ENCODE measurements around the gene TBX4. TPM values are rescaled to one million over a fixed set of nuclear protein-coding genes. Genes with fewer than 3 reads are reported as not detected.

Gene TBX4
- total and polyA plus RNA-seq, 12 donors: 0.03 TPM; not detected in 11

- H3K27me3 ChIP-seq: peaks cover 0 to 75% (median 67%) of the 10 kb centered on the region in 7 donors
Observed at GRCh38 chr17:61462719-61463315, 10.6 kb downstream of the TBX4 start.

GRCh38 chr17:61463316-61464129, 11.3 kb downstream of the TBX4 start:
- Histone ChIP-seq H3K36me3 (no peaks in the 10 kb centered on the region), H3K27me3 (peaks cover 0 to 68% (median 60%) of the 10 kb centered on the region in 7 donors), H3K4me1 (peaks cover 0 to 8% (median 0%) of the 10 kb centered on the region in 9 donors), H3K27ac (no peak overlapping the region), H3K4me3 (no peak overlapping the region), H3K9me3 (no peaks in the 10 kb centered on the region)
- ATAC-seq (no peak), DNase-seq (no peak)
- no peak for TF ChIP-seq CTCF (IDR thresholded peaks at IDR 0.05)
- 71 to 76% methylated on average over 12 of the region's 12 CpGs for WGBS, 2 donors
- intact Hi-C loops (cut with DNase I): no loop called here

More at GRCh38 chr17:61462719-61463315, 10.6 kb downstream of the TBX4 start:
- TF ChIP-seq CTCF (IDR thresholded peaks at IDR 0.05): no peak
- H3K4me3 ChIP-seq: no peak overlapping the region
- 47 to 49% methylated on average over 10 of the region's 10 CpGs for WGBS, 2 donors
- H3K9me3 ChIP-seq: no peaks in the 10 kb centered on the region
- no peak for ATAC-seq
- H3K27ac ChIP-seq: no peak overlapping the region
- H3K36me3 ChIP-seq: no peaks in the 10 kb centered on the region
- DNase-seq: no peak
- peaks cover 0 to 9% (median 1%) of the 10 kb centered on the region in 9 donors for H3K4me1 ChIP-seq
- intact Hi-C loops (cut with DNase I): no loop called here

- intact Hi-C loops (cut with DNase I): no loop called here
Observed at GRCh38 chr17:61464130-61464842, 12.1 kb downstream of the TBX4 start.

More at GRCh38 chr17:61464130-61464842, 12.1 kb downstream of the TBX4 start:
- ATAC-seq (no peak), DNase-seq (no peak)
- Histone ChIP-seq H3K36me3 (no peaks in the 10 kb centered on the region), H3K4me3 (no peak overlapping the region), H3K27me3 (peaks cover 0 to 61% (median 53%) of the 10 kb centered on the region in 7 donors), H3K9me3 (no peaks in the 10 kb centered on the region), H3K4me1 (peaks cover 0 to 8% (median 0%) of the 10 kb centered on the region in 9 donors), H3K27ac (no peak overlapping the region)
- TF ChIP-seq CTCF (IDR thresholded peaks at IDR 0.05): no peak
- WGBS, 2 donors: 84 to 86% methylated on average over 21 of the region's 21 CpGs

Measured in heart right ventricle (tissue), 16 donors.